HepG2 (cell line): ENCODE data around the gene ARL16. TPM values are rescaled to one million over a fixed set of nuclear protein-coding genes. Genes with fewer than 3 reads are reported as not detected.

Source experiments
- CBFB ChIP-seq: sonication (generic); formaldehyde crosslinking; IDR thresholded peaks from 2 replicates; pipeline ENCODE4 v1.4.0; 2020; ENCODE audit warnings: missing genetic modification reagents
- CEBPB ChIP-seq: IDR thresholded peaks from 2 replicates; pipeline ENCODE4 v1.6.1; 2011; ENCODE audit warnings: low read depth, low read length, improper control_type of control experiment, borderline replicate concordance
- CENPT ChIP-seq: sonication (generic); formaldehyde crosslinking; IDR thresholded peaks from 2 replicates; pipeline ENCODE4 v1.8.0; 2022; ENCODE audit warnings: low read depth, mild to moderate bottlenecking, moderate library complexity, missing genetic modification reagents
- HNRNPL ChIP-seq: fragments of 200-400 bp; formaldehyde crosslinking; IDR thresholded peaks from 2 replicates; pipeline ENCODE4 v1.6.1; 2017; ENCODE audit warnings: mild to moderate bottlenecking, low read depth, low read length
- IKZF4 ChIP-seq: sonication (generic); formaldehyde crosslinking; IDR thresholded peaks from 2 replicates; pipeline ENCODE4 v1.5.1; 2020; ENCODE audit warnings: borderline replicate concordance, mild to moderate bottlenecking, low read depth, missing genetic modification reagents; ENCODE audit errors: not compliant biosample characterization
- KDM2A ChIP-seq: sonication (generic); formaldehyde crosslinking; IDR thresholded peaks from 2 replicates; pipeline ENCODE4 v1.4.0; 2020; ENCODE audit warnings: low read depth, missing genetic modification reagents, borderline replicate concordance
- KLF11 ChIP-seq: IDR thresholded peaks from 2 replicates; pipeline ENCODE4 v1.6.1; 2016; ENCODE audit warnings: missing compliant biosample characterization
- NBN ChIP-seq: fragments of 450-650 bp; conservative IDR thresholded peaks from 2 replicates; pipeline ENCODE4 v1.6.1; 2017
- RBM22 ChIP-seq: fragments of 200-400 bp; formaldehyde crosslinking; optimal IDR thresholded peaks from 2 replicates; pipeline ENCODE3; 2017; ENCODE audit warnings: mild to moderate bottlenecking, low read length, moderate library complexity
- RBM39 ChIP-seq: fragments of 200-400 bp; formaldehyde crosslinking; IDR thresholded peaks from one replicate; pipeline ENCODE4 v1.6.1; 2018; ENCODE audit warnings: antibody characterized with exemption, mild to moderate bottlenecking, low read depth, low read length; ENCODE audit not compliant: poor library complexity, severe bottlenecking
- TOPORS ChIP-seq: sonication (generic); formaldehyde crosslinking; IDR thresholded peaks from 2 replicates; pipeline ENCODE4 v1.8.0; 2023; ENCODE audit warnings: mild to moderate bottlenecking, missing genetic modification reagents
- ZBTB8A ChIP-seq: sonication (generic); formaldehyde crosslinking; IDR thresholded peaks from 2 replicates; pipeline ENCODE4 v1.4.0; 2020; ENCODE audit warnings: mild to moderate bottlenecking, low read depth, missing genetic modification reagents, borderline replicate concordance
- ZFY ChIP-seq: sonication (generic); formaldehyde crosslinking; IDR thresholded peaks from 2 replicates; pipeline ENCODE4 v1.4.0; 2020; ENCODE audit warnings: missing genetic modification reagents
- ZNF274 ChIP-seq: sonication (generic); formaldehyde crosslinking; IDR thresholded peaks from 2 replicates; pipeline ENCODE4 v1.5.1; 2020; ENCODE audit warnings: mild to moderate bottlenecking, missing genetic modification reagents
- ZNF329 ChIP-seq: sonication (generic); formaldehyde crosslinking; IDR thresholded peaks from 2 replicates; pipeline ENCODE4 v1.9.0; 2021; ENCODE audit warnings: low read depth, mild to moderate bottlenecking, missing genetic modification reagents
- polyA plus RNA-seq, 8 experiments: library from polyadenylated mRNA; depleted of rRNA in 3 of 8; stranded (reverse) in 7 of 8; unstranded in 1 of 8; fragments of >200 nt; fragmentation: Illumina TruSeq in 4 of 8; extraction: Trizol in 4 of 8; gene quantifications; 2 replicates each; pipeline versions ENCODE4 v1.2.1 to v1.2.3, GENCODE V29; 2011 to 2016; ENCODE audit warnings: low read depth in 4 of 8, missing spikeins in 1 of 8, mixed read lengths in 1 of 8; ENCODE audit not compliant: insufficient read depth in 1 of 8
- total RNA-seq, 5 experiments: library from RNA; depleted of rRNA; stranded (reverse); fragments of >200 nt; fragmentation: Illumina TruSeq; extraction: Trizol; gene quantifications; 2 replicates each; pipeline ENCODE4 v1.2.3, GENCODE V29; 2016; ENCODE audit warnings: low read depth in 1 of 5
- TF ChIP-seq, protein P1 (sequence below): sonication (generic); formaldehyde crosslinking; IDR thresholded peaks from 2 replicates; pipeline ENCODE4 v1.4.0; 2020; ENCODE audit warnings: mild to moderate bottlenecking, missing genetic modification reagents
- TF ChIP-seq, protein P2 (sequence below): sonication (generic); formaldehyde crosslinking; IDR thresholded peaks from 2 replicates; pipeline ENCODE4 v1.8.1; 2023; ENCODE audit warnings: missing genetic modification reagents, mild to moderate bottlenecking, borderline replicate concordance
- TF ChIP-seq, protein P3 (sequence below): sonication (generic); formaldehyde crosslinking; IDR thresholded peaks from 2 replicates; pipeline ENCODE4 v1.5.0; 2020; ENCODE audit warnings: mild to moderate bottlenecking, missing genetic modification reagents
- TF ChIP-seq, protein P4 (sequence below): sonication (generic); formaldehyde crosslinking; IDR thresholded peaks from 2 replicates; pipeline ENCODE4 v1.5.1; 2020; ENCODE audit warnings: missing genetic modification reagents, mild to moderate bottlenecking, borderline replicate concordance
- TF ChIP-seq, protein P5 (sequence below): sonication (generic); formaldehyde crosslinking; IDR thresholded peaks from 2 replicates; pipeline ENCODE4 v1.4.0; 2020; ENCODE audit warnings: missing genetic modification reagents, borderline replicate concordance

ARL16 gene
- total and polyA plus RNA-seq, 2 of the 13 experiments (the other 11 are each of a cell fraction or from before 2014, with no cell fraction given): 20.8 to 30.8 TPM

DNA sequence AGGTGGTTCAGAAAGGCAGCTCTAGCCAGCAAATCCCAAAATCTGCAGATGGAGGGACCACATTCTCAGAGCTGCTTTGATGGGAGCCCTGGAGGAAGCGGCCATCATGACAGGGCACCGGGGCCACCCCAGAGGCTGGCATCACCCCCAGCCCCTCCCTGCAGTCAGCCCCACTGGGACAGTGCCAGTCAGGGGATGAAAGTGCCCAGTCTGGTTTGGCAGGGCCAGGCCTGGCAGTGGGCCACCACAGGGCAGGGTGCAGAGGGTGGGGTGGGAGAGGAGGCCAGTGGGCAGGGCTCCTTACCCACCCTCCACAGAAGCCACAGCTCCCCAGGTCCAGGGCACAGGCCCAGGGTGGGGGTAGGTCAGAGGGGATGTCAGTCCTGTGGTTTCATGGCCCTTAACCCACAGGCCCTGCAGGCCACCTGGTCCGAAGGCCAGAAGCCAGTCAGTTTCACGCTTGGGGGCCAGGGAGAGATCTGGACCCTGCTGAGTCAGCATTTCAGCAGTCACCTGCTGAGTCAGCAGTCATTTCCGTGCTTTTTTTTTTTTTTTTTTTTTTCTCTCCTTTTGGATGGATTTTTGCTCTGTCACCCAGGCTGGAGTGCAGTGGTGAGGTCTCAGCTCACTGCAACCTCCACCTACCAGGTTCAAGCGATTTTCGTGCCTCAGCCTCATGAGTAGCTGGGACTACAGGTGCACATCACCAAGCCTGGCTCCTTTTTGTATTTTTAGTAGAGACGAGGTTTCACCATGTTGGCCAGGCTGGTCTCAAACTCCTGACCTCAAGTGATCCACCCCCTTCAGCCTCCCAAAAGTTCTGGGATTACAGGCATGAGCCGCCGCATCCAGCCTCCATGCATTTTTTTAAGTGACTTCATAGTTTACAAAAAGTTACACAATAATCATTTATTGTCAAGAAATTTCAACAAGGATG lies 38.9 kb upstream of the ARL16 start (continued):
- TF ChIP-seq RBM22 (peak; percentile 79), TOPORS (CRISPR knock-in tag) (peak; percentile 65; the same call in 1 of the 2 replicates), ZNF274 (0 out of 2 replicates have a peak, but pooled peaks have one; percentile 58), ZBTB8A (no peak), CENPT (CRISPR knock-in tag) (0 out of 2 replicates have a peak, but pooled peaks have one; percentile 77), HNRNPL (peak; percentile 93), IKZF4 (peak; percentile 69), ZFY (CRISPR knock-in tag) (0 out of 2 replicates have a peak, but pooled peaks have one; percentile 16), ZNF329 (CRISPR knock-in tag) (peak; percentile 51; the same call in 1 of the 2 replicates), CEBPB (0 out of 2 replicates have a peak, but pooled peaks have one; percentile 28), CBFB (CRISPR knock-in tag) (0 out of 2 replicates have a peak, but pooled peaks have one; percentile 29), RBM39 (no peak), NBN (no peak), KDM2A (CRISPR knock-in tag) (peak; percentile 69), KLF11 (CRISPR knock-in tag) (0 out of 2 replicates have a peak, but pooled peaks have one; percentile 45)
- TF ChIP-seq, protein P1, sequence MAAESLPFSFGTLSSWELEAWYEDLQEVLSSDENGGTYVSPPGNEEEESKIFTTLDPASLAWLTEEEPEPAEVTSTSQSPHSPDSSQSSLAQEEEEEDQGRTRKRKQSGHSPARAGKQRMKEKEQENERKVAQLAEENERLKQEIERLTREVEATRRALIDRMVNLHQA (CRISPR knock-in tag): no peak
- TF ChIP-seq, protein P2, sequence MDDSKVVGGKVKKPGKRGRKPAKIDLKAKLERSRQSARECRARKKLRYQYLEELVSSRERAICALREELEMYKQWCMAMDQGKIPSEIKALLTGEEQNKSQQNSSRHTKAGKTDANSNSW (CRISPR knock-in tag): 0 out of 2 replicates have a peak, but pooled peaks have one; percentile 65
- TF ChIP-seq, protein P3, sequence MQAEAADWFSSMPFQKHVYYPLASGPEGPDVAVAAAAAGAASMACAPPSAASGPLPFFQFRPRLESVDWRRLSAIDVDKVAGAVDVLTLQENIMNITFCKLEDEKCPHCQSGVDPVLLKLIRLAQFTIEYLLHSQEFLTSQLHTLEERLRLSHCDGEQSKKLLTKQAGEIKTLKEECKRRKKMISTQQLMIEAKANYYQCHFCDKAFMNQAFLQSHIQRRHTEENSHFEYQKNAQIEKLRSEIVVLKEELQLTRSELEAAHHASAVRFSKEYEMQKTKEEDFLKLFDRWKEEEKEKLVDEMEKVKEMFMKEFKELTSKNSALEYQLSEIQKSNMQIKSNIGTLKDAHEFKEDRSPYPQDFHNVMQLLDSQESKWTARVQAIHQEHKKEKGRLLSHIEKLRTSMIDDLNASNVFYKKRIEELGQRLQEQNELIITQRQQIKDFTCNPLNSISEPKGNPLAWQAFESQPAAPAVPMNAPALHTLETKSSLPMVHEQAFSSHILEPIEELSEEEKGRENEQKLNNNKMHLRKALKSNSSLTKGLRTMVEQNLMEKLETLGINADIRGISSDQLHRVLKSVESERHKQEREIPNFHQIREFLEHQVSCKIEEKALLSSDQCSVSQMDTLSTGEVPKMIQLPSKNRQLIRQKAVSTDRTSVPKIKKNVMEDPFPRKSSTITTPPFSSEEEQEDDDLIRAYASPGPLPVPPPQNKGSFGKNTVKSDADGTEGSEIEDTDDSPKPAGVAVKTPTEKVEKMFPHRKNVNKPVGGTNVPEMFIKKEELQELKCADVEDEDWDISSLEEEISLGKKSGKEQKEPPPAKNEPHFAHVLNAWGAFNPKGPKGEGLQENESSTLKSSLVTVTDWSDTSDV (CRISPR knock-in tag): 0 out of 2 replicates have a peak, but pooled peaks have one; percentile 49
- TF ChIP-seq, protein P4, sequence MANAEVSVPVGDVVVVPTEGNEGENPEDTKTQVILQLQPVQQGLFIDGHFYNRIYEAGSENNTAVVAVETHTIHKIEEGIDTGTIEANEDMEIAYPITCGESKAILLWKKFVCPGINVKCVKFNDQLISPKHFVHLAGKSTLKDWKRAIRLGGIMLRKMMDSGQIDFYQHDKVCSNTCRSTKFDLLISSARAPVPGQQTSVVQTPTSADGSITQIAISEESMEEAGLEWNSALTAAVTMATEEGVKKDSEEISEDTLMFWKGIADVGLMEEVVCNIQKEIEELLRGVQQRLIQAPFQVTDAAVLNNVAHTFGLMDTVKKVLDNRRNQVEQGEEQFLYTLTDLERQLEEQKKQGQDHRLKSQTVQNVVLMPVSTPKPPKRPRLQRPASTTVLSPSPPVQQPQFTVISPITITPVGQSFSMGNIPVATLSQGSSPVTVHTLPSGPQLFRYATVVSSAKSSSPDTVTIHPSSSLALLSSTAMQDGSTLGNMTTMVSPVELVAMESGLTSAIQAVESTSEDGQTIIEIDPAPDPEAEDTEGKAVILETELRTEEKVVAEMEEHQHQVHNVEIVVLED (CRISPR knock-in tag): 0 out of 2 replicates have a peak, but pooled peaks have one; percentile 20
- TF ChIP-seq, protein P5, sequence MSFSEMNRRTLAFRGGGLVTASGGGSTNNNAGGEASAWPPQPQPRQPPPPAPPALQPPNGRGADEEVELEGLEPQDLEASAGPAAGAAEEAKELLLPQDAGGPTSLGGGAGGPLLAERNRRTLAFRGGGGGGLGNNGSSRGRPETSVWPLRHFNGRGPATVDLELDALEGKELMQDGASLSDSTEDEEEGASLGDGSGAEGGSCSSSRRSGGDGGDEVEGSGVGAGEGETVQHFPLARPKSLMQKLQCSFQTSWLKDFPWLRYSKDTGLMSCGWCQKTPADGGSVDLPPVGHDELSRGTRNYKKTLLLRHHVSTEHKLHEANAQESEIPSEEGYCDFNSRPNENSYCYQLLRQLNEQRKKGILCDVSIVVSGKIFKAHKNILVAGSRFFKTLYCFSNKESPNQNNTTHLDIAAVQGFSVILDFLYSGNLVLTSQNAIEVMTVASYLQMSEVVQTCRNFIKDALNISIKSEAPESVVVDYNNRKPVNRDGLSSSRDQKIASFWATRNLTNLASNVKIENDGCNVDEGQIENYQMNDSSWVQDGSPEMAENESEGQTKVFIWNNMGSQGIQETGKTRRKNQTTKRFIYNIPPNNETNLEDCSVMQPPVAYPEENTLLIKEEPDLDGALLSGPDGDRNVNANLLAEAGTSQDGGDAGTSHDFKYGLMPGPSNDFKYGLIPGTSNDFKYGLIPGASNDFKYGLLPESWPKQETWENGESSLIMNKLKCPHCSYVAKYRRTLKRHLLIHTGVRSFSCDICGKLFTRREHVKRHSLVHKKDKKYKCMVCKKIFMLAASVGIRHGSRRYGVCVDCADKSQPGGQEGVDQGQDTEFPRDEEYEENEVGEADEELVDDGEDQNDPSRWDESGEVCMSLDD (CRISPR knock-in tag): no peak
